Activated CD8-positive, alpha-beta T cell treated with anti-CD3 and anti-CD28 coated beads, Interleukin-2, amount 10 ng/mL, durations not matched to agents 7 days and 5 days (primary cell): ENCODE data around the gene APOC3. TPM values are rescaled to one million over a fixed set of nuclear protein-coding genes. Genes with fewer than 3 reads are reported as not detected.
A peak's percentile ranks its signal among the peaks of the same experiment; 100 is the strongest.

Experiments
- ATAC-seq: fragments of 150-1000 bp; cut with Tn5 transposase; one replicate; pipeline ENCODE4 v1.10.0; 2021; ENCODE audit warnings: moderate library complexity
- CTCF ChIA-PET: fragments of 350-600 bp; sonication (Branson Sonifier 250); formaldehyde crosslinking; loops from one replicate; lab custom pipeline; 2021; ENCODE audit warnings: antibody characterized with exemption; lab: Charles Lee
- POLR2A ChIA-PET: fragments of 350-600 bp; sonication (Branson Sonifier 250); formaldehyde crosslinking; loops from one replicate; lab custom pipeline; 2021; ENCODE audit warnings: antibody characterized with exemption; lab: Charles Lee
- DNase-seq: peaks from one replicate; pipeline ENCODE4 v3.0.0-alpha.2; 2020
- H3K27ac Mint-ChIP-seq: one replicate; pipeline ENCODE4 v1.8.0; 2021; ENCODE audit warnings: mild to moderate bottlenecking, mixed read lengths
- H3K27me3 Mint-ChIP-seq: one replicate; pipeline ENCODE4 v1.8.0; 2021; ENCODE audit warnings: low read depth, mixed read lengths
- H3K36me3 Mint-ChIP-seq: one replicate; pipeline ENCODE4 v1.8.0; 2021; ENCODE audit warnings: low read depth, mixed read lengths
- H3K4me1 Mint-ChIP-seq: one replicate; pipeline ENCODE4 v1.8.0; 2021; ENCODE audit warnings: low read depth, mixed read lengths
- H3K4me3 Mint-ChIP-seq: one replicate; pipeline ENCODE4 v1.8.0; 2021; ENCODE audit warnings: mild to moderate bottlenecking, mixed read lengths
- H3K9me3 Mint-ChIP-seq: one replicate; pipeline ENCODE4 v1.8.0; 2022; ENCODE audit warnings: mixed read lengths; ENCODE audit not compliant: insufficient read depth
- total RNA-seq, 2 experiments: library from RNA; stranded (reverse); gene quantifications; one replicate each; pipeline ENCODE4 v1.2.3, GENCODE V29; 2021

APOC3 gene
- total RNA-seq, 2 experiments from 2014 or later = not detected

DNA sequence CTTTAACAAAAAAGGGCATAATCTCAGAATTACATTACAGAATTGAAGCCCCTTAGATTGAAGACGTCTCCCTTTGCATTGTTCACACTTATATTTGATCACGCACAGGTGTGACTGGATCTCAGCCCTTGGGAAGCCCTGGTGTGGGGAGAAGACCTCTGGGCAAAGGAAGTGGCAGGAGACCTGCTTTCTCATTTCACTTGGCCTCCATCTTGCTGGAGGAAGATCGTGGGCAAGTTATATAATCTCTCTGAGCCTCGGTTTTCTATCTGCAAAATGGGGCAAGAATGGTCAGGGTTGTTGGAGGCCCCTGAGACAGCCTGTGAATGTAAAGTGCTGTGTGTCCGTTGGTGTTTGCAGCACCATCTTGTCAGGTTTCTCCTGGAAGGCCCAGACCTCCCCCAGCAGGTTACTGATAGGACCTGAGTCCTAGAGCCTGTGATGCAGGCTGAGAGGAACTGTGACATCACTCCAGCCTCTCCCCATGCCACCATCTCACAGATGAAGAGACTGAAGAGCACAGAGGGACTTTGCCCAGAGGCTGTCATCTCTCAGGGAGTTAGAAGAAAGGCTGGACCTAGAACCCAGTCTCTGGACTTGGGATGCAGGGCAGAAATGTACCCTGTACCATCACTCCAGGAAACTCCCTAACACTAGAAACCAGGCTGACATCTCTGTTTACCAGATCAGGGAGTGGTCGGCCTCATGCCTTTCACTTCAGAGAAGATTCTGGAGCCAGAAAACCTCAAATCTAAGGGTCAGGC, 8.8 kb downstream of the APOC3 start:
- Mint-ChIP-seq H3K9me3 (no peaks in the 10 kb centered on the region), H3K4me1 (peaks cover 20% of the 10 kb centered on the region), H3K4me3 (no peak overlapping the region), H3K36me3 (no peaks in the 10 kb centered on the region), H3K27ac (no peak overlapping the region), H3K27me3 (no peaks in the 10 kb centered on the region)
- ATAC-seq (no peak), DNase-seq (no peak)
- ChIA-PET POLR2A (no interaction called here), CTCF (interaction anchor here (1.0 to 6.5 kb wide), 4 partner anchors 15 to 48 kb away, joined by 3 to 211 read pairs (median 53); partner anchors contain the start of genes APOA5 and ZPR1)

DNA sequence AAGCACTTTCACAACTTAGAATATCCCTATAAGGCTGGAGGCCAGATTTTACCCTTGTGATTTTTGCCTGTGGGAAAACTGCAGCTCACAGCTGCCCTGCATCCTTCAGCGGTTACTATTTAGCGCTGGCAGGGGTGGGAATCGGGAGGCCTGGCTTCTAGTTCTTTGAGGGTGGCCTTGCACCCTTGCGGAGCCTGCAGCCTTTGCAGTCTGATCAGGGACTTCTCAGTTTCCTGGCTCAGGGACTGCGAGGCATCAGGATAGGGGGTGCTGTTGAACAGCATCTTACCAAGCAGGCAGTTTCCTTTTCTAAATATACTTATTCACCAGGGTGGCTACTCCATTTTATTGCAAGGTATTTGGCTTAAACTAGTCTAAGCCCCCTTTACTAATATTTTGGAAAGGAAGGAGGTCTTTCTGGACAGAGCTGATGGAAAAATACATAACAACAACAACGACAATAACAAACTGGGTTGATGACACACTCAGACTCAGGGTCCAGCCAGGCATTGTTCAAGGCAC, 10.6 kb downstream of the APOC3 start:
- ATAC-seq (no peak), DNase-seq (no peak)
- no peak overlapping the region for H3K27ac Mint-ChIP-seq
- H3K36me3 Mint-ChIP-seq = peaks cover 6% of the 10 kb centered on the region
- no peaks in the 10 kb centered on the region for H3K9me3 Mint-ChIP-seq
- CTCF ChIA-PET = interaction anchor here (0.6 to 2.5 kb wide), 5 partner anchors 10 to 108 kb away, joined by 3 to 11 read pairs (median 5); partner anchors contain the start of gene APOA5
- POLR2A ChIA-PET = interaction anchor here (0.6 to 4.0 kb wide), 2 partner anchors 13 to 46 kb away, joined by 3 to 14 read pairs; no protein-coding TSS in a partner anchor
- H3K4me3 Mint-ChIP-seq = no peak overlapping the region
- no peaks in the 10 kb centered on the region for H3K27me3 Mint-ChIP-seq
- H3K4me1 Mint-ChIP-seq = peaks cover 13% of the 10 kb centered on the region

DNA sequence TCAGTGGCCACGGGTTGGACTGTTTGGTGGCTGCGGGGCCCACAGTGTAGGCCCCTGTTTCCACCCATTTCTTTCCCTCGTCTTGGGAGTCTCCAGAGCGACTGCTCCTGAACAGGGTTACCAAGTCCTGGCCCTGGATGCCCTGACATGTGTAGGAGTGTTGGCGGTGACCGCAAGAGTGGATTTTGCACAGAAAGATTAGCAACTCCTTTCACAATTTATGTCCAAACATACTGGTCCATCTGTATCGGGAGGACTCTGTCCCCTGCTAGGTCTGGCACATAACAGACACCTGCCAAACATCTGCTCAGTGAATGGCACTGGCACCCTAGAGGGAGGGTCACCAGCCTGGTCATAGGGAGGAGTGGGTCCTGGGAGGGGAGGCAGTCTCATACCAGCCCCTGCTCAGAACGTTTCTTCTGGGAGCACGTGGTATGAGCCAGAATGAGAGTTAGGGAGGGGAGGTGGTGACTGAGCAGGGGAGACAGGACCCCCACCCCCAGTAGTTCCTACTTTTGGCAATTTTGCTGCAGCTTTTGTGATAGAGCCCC, 11.1 kb downstream of the APOC3 start:
- peaks cover 10% of the 10 kb centered on the region for H3K36me3 Mint-ChIP-seq
- H3K27me3 Mint-ChIP-seq = no peaks in the 10 kb centered on the region
- CTCF ChIA-PET = interaction anchor here (0.9 to 2.5 kb wide), 4 partner anchors 9 to 108 kb away, joined by 3 to 11 read pairs (median 6); partner anchors contain the start of gene APOA5
- DNase-seq = no peak
- H3K4me3 Mint-ChIP-seq = no peak overlapping the region
- POLR2A ChIA-PET = interaction anchor here (4.0 kb wide), 1 partner anchor 13 kb away, joined by 14 read pairs; no protein-coding TSS in a partner anchor
- ATAC-seq = no peak
- H3K9me3 Mint-ChIP-seq = no peaks in the 10 kb centered on the region
- H3K4me1 Mint-ChIP-seq = peaks cover 9% of the 10 kb centered on the region
- no peak overlapping the region for H3K27ac Mint-ChIP-seq

DNA sequence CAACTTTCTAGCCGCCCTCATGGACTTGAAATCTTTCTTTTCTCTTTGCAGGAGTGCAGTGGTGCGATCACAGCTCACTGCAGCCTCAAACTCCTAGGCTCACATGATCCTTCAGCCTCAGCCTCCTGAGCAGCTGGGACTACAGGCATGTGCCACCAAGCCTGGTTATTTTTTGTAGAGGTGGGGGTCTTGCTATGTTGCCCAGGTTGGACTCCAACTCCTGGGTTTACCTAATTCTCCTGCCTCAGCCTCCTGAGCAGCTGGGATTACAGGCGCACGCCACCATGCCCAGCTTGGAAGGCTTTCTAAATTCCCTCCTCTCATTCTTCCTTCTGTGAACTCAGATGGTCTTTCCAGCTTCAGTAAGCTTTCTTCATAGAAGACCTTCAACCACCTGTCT, 12.4 kb downstream of the APOC3 start:
- H3K36me3 Mint-ChIP-seq = peaks cover 21% of the 10 kb centered on the region
- CTCF ChIA-PET = interaction anchor here (0.8 kb wide), 1 partner anchor 10 kb away, joined by 3 read pairs; no protein-coding TSS in a partner anchor
- no peak for DNase-seq
- peaks cover 3% of the 10 kb centered on the region for H3K4me1 Mint-ChIP-seq
- no peak for ATAC-seq
- no peak overlapping the region for H3K4me3 Mint-ChIP-seq
- H3K9me3 Mint-ChIP-seq = no peaks in the 10 kb centered on the region
- H3K27me3 Mint-ChIP-seq = no peaks in the 10 kb centered on the region
- POLR2A ChIA-PET = interaction anchor here (1.0 to 4.0 kb wide), 2 partner anchors 9 to 11 kb away, joined by 5 to 14 read pairs; no protein-coding TSS in a partner anchor
- H3K27ac Mint-ChIP-seq = no peak overlapping the region

DNA sequence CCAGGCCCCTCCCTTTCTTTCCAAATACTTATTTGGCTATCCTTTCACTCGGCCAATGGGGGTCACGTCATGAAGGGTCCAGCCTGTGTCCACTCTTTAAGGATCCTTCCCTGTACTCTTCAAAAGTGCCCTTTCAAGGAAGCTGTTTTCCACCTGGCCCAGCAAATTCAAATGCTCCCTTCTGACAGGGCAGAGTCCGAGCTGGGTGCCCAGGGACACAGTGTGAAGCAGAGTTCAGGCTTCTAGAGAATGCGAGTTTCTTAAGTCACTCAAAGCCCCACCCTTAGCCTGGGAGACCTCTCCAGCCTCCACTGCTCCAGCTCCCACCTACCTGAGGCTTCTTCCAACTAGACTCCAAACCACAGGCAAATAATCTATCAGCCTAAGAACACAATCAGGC, 13.2 kb downstream of the APOC3 start:
- CTCF ChIA-PET = interaction anchor here (0.8 to 1.1 kb wide), 2 partner anchors 9 to 254 kb away, joined by 3 read pairs; no protein-coding TSS in a partner anchor
- peak overlapping the region; percentile 32 for H3K27ac Mint-ChIP-seq
- H3K27me3 Mint-ChIP-seq = no peaks in the 10 kb centered on the region
- no peak for ATAC-seq
- POLR2A ChIA-PET = interaction anchor here (4.0 kb wide), 1 partner anchor 11 kb away, joined by 14 read pairs; no protein-coding TSS in a partner anchor
- H3K36me3 Mint-ChIP-seq = peaks cover 24% of the 10 kb centered on the region
- peaks cover 3% of the 10 kb centered on the region for H3K4me1 Mint-ChIP-seq
- H3K9me3 Mint-ChIP-seq = no peaks in the 10 kb centered on the region
- H3K4me3 Mint-ChIP-seq = no peak overlapping the region
- no peak for DNase-seq

DNA sequence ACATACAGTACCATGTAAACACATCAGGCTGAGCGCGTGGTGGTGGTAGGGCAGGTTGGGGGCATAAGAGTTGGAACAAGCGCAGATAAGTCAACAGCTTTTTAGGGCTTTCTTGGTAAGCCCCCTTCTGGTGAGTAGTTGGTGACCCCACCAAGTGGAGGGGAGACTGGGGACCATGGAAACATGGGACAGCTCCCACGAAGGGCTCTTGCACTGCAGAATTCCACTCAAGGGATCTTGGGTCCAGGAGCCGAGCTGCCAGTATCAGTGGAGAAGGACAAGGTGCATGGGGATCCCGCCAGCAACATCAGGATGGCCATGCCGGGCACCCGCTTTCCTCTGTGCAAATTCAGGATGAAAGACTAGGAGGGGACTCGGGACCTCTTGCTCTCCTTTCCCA, 14.0 kb downstream of the APOC3 start:
- POLR2A ChIA-PET = no interaction called here

GRCh38 chr11:116844722-116845121, 15.0 kb downstream of the APOC3 start:
- no peak for DNase-seq
- ATAC-seq = no peak
- CTCF ChIA-PET = interaction anchor here (1.2 to 6.7 kb wide), 2 partner anchors 9 to 300 kb away, joined by 3 to 34 read pairs; partner anchors contain the start of gene PAFAH1B2
- Mint-ChIP-seq H3K27ac (no peak overlapping the region), H3K9me3 (no peaks in the 10 kb centered on the region), H3K4me1 (peaks cover 6% of the 10 kb centered on the region), H3K4me3 (no peak overlapping the region), H3K27me3 (no peaks in the 10 kb centered on the region), H3K36me3 (peaks cover 30% of the 10 kb centered on the region)
- POLR2A ChIA-PET = no interaction called here

More for the DNA sequence above, 14.0 kb downstream of the APOC3 start:
- H3K36me3 Mint-ChIP-seq = peaks cover 26% of the 10 kb centered on the region
- no peaks in the 10 kb centered on the region for H3K27me3 Mint-ChIP-seq
- ATAC-seq (no peak), DNase-seq (no peak)
- CTCF ChIA-PET = interaction anchor here (1.1 kb wide), 1 partner anchor 253 kb away, joined by 3 read pairs; no protein-coding TSS in a partner anchor
- no peaks in the 10 kb centered on the region for H3K9me3 Mint-ChIP-seq
- no peak overlapping the region for H3K27ac Mint-ChIP-seq
- H3K4me3 Mint-ChIP-seq = no peak overlapping the region
- H3K4me1 Mint-ChIP-seq = peaks cover 3% of the 10 kb centered on the region

- ChIA-PET CTCF (interaction anchor here (1.1 to 6.7 kb wide), 2 partner anchors 12 to 56 kb away, joined by 4 to 34 read pairs; partner anchors contain the start of gene APOA5), POLR2A (interaction anchor here (0.6 to 2.1 kb wide), 2 partner anchors 12 to 54 kb away, joined by 3 to 10 read pairs; no protein-coding TSS in a partner anchor)
- H3K4me1 Mint-ChIP-seq = peaks cover 31% of the 10 kb centered on the region
- no peak overlapping the region for H3K4me3 Mint-ChIP-seq
- H3K27me3 Mint-ChIP-seq = no peaks in the 10 kb centered on the region
- H3K27ac Mint-ChIP-seq = no peak overlapping the region
- no peak for DNase-seq
- H3K9me3 Mint-ChIP-seq = no peaks in the 10 kb centered on the region
- H3K36me3 Mint-ChIP-seq = peaks cover 40% of the 10 kb centered on the region
- ATAC-seq = no peak
Measured at GRCh38 chr11:116847612-116848011, 17.9 kb downstream of the APOC3 start.

GRCh38 chr11:116849060-116849459, 19.4 kb downstream of the APOC3 start:
- no peaks in the 10 kb centered on the region for H3K9me3 Mint-ChIP-seq
- ATAC-seq = no peak
- H3K27me3 Mint-ChIP-seq = no peaks in the 10 kb centered on the region
- H3K36me3 Mint-ChIP-seq = peaks cover 40% of the 10 kb centered on the region
- H3K4me1 Mint-ChIP-seq = peaks cover 45% of the 10 kb centered on the region
- ChIA-PET CTCF (interaction anchor here (6.7 to 8.2 kb wide), 2 partner anchors 13 to 56 kb away, joined by 34 to 64 read pairs; partner anchors contain the start of gene APOA5), POLR2A (no interaction called here)
- DNase-seq = no peak
- no peak overlapping the region for H3K4me3 Mint-ChIP-seq
- no peak overlapping the region for H3K27ac Mint-ChIP-seq

- ATAC-seq = no peak
- Mint-ChIP-seq H3K4me1 (peaks cover 50% of the 10 kb centered on the region), H3K27ac (peak overlapping the region; percentile 2), H3K4me3 (no peak overlapping the region), H3K27me3 (no peaks in the 10 kb centered on the region), H3K9me3 (no peaks in the 10 kb centered on the region), H3K36me3 (peaks cover 44% of the 10 kb centered on the region)
- CTCF ChIA-PET = interaction anchor here (0.7 to 8.2 kb wide), 3 partner anchors 9 to 57 kb away, joined by 3 to 64 read pairs (median 34); partner anchors contain the start of gene APOA5
- POLR2A ChIA-PET = no interaction called here
- DNase-seq = no peak
Measured at GRCh38 chr11:116849486-116849885, 19.8 kb downstream of the APOC3 start.

DNA sequence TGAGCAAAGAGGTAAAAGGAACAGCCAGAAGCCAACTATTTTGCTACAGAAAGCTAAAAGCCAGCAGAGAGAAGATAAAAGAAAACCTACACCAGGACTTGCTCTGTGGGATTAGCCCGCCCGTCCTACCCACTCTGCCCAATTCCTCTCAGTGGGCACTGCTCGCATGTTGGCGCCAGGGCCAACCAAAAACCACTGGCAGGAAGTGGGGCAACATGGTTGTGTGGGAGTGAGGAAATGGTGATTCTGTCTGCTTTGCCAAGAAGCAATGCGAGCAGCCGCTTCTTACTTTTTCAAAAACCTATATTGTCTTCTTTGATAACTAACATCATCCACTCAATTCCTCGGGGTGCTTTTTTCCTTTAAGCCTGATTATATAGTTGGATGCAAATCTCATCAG, 21.9 kb downstream of the APOC3 start:
- peaks cover 44% of the 10 kb centered on the region for H3K36me3 Mint-ChIP-seq
- H3K27me3 Mint-ChIP-seq = no peaks in the 10 kb centered on the region
- peaks cover 65% of the 10 kb centered on the region for H3K4me1 Mint-ChIP-seq
- peak overlapping the region; percentile 56 for H3K4me3 Mint-ChIP-seq
- CTCF ChIA-PET = interaction anchor here (0.9 to 8.2 kb wide), 12 partner anchors 9 to 287 kb away, joined by 3 to 95 read pairs (median 4); partner anchors contain the start of genes APOA1 and APOA5
- ATAC-seq (peak; percentile 13), DNase-seq (peak; percentile 60)
- H3K27ac Mint-ChIP-seq = peak overlapping the region; percentile 93
- POLR2A ChIA-PET = interaction anchor here (1.2 to 5.3 kb wide), 4 partner anchors 10 to 293 kb away, joined by 3 to 57 read pairs (median 5); partner anchors contain the start of genes APOA1 and PAFAH1B2
- H3K9me3 Mint-ChIP-seq = no peaks in the 10 kb centered on the region
